ENCODE data around the gene BICC1. TPM values are rescaled to one million over a fixed set of nuclear protein-coding genes. Genes with fewer than 3 reads are reported as not detected.

Gene BICC1
- total RNA-seq, 1 experiment from 2014 or later: not detected

GRCh38 chr10:58796824-58797223 lies 284.2 kb downstream of the BICC1 start (continued):
- TF ChIP-seq POLR2AphosphoS5 (IDR thresholded peaks at IDR 0.05; ENCODE audit: low read depth, low read length) (no peak), ATF3 (IDR thresholded peaks at IDR 0.05) (no peak), EZH2 (IDR thresholded peaks at IDR 0.05) (no peak), ZBTB33 (IDR thresholded peaks at IDR 0.05; ENCODE audit: extremely low read depth, insufficient replicate concordance, low read length) (no peak), EGR1 (IDR thresholded peaks at IDR 0.05; ENCODE audit: low read depth) (no peak)

GRCh38 chr10:58797356-58797755 lies 284.7 kb downstream of the BICC1 start:
- TF ChIP-seq JUND (IDR thresholded peaks at IDR 0.05) (no peak), ELF1 (IDR thresholded peaks at IDR 0.05; ENCODE audit: borderline replicate concordance, low read depth) (no peak), POLR2A (IDR thresholded peaks at IDR 0.05; ENCODE audit: borderline replicate concordance, extremely low read depth, insufficient read depth, insufficient read length) (no peak), ZNF274 (IDR thresholded peaks at IDR 0.05; ENCODE audit: low read depth, low read length) (no peak), TCF7L2 (IDR thresholded peaks at IDR 0.05; ENCODE audit: borderline replicate concordance, extremely low read depth, insufficient read depth, insufficient read length) (no peak), EGR1 (IDR thresholded peaks at IDR 0.05; ENCODE audit: low read depth) (no peak), RAD21 (IDR thresholded peaks at IDR 0.05; ENCODE audit: low read depth) (no peak), CTCF (IDR thresholded peaks at IDR 0.05 in 2 of 3, conservative IDR thresholded peaks at IDR 0.05 in 1 of 3; ENCODE audit: borderline replicate concordance in 1 of 3, insufficient read depth in 1 of 3, low read depth in 2 of 3, low read length in 2 of 3) (no peak), EZH2 (IDR thresholded peaks at IDR 0.05) (no peak), REST (IDR thresholded peaks at IDR 0.05; ENCODE audit: low read depth) (no peak), CEBPB (IDR thresholded peaks at IDR 0.05; ENCODE audit: low read depth) (no peak)
- Histone ChIP-seq H3K4me1 (ENCODE audit: control insufficient read depth in 1 of 2, insufficient read depth in 2 of 2, low read length in 2 of 2) (no peaks in the 10 kb centered on the region), H3K4me3 (replicated peaks in 1 of 2; ENCODE audit: low read depth in 1 of 2, low read length in 2 of 2) (no peak overlapping the region), H3K9me3 (ENCODE audit: control insufficient read depth in 1 of 2, insufficient read depth in 1 of 2, low read depth in 1 of 2, low read length in 2 of 2) (no peaks in the 10 kb centered on the region), H4K20me1 (ENCODE audit: insufficient read depth) (no peaks in the 10 kb centered on the region), H3K27me3 (ENCODE audit: insufficient read depth, low read length) (no peaks in the 10 kb centered on the region), H3K79me2 (ENCODE audit: insufficient read depth, low read length) (no peaks in the 10 kb centered on the region), H3K27ac (ENCODE audit: low read depth, low read length) (no peak overlapping the region), H3K9ac (ENCODE audit: low read length) (no peak overlapping the region), H3K36me3 (ENCODE audit: control insufficient read depth in 1 of 2, insufficient read depth in 2 of 2, low read length in 2 of 2) (no peaks in the 10 kb centered on the region), H3K4me2 (ENCODE audit: low read length) (no peak overlapping the region), H3K9me2 (ENCODE audit: insufficient read depth) (no peaks in the 10 kb centered on the region), H2AFZ (ENCODE audit: low read depth, low read length, poor library complexity, severe bottlenecking) (no peak overlapping the region)
- ChIA-PET POLR2A (no interaction called here), RAD21 (ENCODE audit: low non-redundant PET in 1 of 2, low total read pairs in 2 of 2, uncharacterized antibody in 2 of 2, unreplicated experiment in 2 of 2) (no interaction called here), CTCF (no interaction called here)
- DNase-seq (ENCODE audit: low read depth, low spot score) (no peak), ATAC-seq (no peak)
- BruUV-seq (replicated peaks): no TSS peak
- intact Hi-C loops (cut with micrococcal nuclease): no loop called here
